Stimulated activated naive CD8-positive, alpha-beta T cell treated with anti-CD3 and anti-CD28 coated beads, Interleukin-15, Interleukin-2, amounts not matched to agents 100 U/mL and 50 U/mL, for 24 hours (primary cell): Measurements from ENCODE around the gene ZBTB18.
"Not testable (repeated sequence)": the region's sequence is repeated elsewhere in the genome, so short reads cannot be mapped to it uniquely, and the experiment has no call there.

Source experiments
- ATAC-seq: fragments of 150-1000 bp; cut with Tn5 transposase; one replicate; pipeline ENCODE4 v1.10.0; 2021
- DNase-seq: peaks from one replicate; pipeline ENCODE4 v3.0.0; 2021

The ZBTB18 gene

DNA sequence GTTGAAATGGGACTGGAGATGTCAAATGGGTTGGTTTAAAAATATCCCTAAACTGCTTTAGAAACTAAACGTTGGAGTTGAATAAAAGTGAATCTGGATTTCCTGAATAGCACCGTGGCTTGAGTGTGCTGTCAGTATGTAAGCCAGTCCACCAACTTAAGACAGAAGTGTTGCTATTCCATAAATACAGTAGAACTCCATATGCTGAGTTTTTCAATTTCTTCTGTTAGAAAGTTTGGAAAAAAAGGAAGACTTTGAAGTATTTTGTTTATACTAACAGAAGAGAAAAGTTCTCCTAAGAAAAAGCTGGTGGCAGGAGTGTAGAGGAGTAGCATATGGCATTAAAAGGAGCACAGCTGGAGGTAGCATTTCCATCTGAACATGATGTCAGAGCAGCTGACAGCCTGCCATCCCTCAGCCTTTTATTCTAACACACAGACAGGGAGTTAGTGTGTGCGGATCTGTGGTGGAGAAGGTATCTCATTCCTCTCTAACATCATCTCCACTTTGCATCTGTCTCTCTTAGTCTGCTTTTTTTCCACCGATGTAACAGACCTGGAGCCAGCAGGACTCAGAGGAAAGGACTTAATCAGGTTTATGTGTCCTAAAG, at the start of gene ZBTB18:
TSS of gene ZBTB18 (plus strand) at position 449 of the 610 bp plus-strand sequence. CDS start at position 598, 149 bp downstream.
- ATAC-seq = no peak
- no peak for DNase-seq

DNA sequence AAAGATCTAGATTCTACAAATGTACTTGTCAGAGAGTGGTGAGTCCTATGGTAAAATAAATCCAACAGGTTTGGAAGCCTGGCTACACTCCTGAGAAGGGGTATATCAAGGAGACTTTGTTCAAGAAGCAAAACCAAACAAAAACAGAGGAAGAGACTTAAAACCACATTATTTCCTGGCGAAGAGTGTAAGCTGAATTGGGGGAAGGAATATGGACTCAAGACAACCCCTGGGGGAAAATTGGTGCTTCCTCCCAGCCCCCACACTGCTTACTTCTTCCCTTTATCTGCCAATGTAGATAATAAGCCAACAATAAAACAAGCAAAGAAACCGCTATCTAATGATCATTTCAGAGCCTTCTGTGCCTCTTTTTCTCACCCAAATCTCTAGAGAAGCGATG, 48.4 kb upstream of the ZBTB18 start:
- no peak for DNase-seq
- no peak for ATAC-seq

DNA sequence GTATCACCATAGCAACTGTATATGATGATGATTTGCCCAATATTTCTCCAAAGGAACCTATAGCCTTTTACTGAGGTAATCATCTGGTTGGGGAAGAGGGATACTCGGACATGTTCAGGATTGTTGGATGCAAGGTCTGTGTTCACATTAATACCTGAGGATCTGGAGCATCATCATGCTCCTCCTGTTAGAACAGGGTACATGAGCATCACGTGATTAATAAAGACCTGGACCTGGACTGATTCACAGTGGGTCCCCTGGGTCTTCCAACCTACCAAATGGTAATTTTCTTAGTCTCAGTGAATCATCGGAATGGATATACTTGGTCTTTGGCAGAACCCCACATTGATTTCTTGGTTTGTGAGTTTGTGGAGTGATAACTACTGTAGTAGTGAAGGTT, 45.6 kb upstream of the ZBTB18 start:
- ATAC-seq = no peak
- no peak for DNase-seq

DNA sequence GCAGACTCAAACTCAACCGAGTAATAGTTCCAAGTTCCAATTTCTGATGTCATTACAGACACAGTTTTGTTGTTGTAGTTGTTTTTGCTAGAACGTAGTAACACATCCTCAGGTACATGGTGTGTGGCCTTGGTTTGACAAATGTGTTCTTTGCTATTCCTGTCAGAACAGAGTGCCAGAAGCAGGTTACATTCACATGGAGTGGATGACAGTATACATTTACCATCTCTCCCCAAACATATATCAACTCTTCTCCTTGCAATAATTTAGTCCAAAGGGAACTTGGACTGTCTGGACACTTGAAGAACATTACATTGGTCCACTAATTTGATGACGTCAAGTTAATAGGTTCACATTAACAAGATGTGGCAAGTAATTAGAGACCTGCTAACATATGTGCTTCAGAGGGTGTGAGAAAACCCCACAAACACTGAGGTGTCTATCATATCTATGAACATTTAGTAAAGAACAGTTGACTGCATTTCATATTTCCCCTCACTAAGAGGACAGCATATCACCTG, 44.6 kb upstream of the ZBTB18 start:
- no peak for ATAC-seq
- DNase-seq = no peak

DNA sequence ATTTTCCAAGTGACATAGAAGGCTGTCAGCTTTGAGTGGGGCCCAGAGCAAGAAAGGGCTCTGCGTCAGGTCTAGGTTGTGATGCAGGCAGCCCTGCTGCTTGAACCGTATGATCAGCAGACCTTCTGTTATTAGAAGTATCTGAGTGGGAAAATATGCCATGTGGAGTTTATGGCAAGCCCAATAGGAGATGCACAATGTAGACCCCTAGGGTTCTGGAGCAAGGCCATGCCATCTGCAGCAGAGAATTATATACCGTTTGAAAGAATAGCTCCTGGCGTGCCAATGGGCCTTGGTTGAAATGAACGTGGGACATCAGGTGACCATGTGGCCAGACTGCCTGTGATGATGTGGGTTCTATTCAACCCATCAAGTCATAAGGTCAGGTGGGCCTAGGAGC, 44.1 kb upstream of the ZBTB18 start:
- no peak for DNase-seq
- ATAC-seq = no peak

DNA sequence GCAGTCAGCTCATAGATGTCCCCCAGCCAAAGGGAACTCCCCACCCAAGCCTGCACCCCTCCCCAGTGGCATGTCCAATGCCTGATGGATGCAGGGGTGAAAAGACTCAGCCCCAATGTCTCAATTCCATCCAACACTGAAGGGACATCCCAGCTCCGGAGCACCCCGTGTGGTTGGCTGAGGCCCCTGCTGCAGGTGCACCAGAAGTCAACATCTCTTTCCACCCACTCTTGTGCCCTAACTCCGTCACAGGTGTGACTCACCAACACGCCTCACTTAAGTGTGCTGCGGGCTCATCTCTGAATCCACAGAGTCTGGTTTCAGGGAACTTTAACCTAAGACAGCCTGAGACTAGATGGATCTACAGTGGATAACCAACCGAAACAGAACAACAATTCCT, 40.9 kb upstream of the ZBTB18 start:
- ATAC-seq (peak; percentile 82), DNase-seq (peak; percentile 20)

DNA sequence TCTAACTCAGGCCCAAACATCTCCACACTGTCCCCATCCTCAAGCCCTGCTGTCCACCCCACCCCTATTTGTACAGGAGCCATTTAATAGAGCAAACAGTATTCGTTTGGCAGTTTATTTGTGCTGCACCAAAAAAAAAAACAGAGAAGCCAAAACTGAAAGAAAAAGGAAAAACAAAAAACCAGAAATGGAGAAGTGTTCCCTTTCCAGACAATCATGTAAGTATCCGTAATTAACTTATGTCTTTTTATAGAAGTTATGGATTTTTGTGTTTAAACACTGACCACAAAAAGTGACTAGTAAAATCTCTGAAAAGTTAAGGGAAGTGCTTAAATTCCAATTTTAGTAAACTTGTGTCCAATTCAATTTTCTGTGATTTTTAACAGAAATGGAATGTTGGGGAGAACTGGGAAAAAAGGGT, 40.4 kb upstream of the ZBTB18 start:
- DNase-seq = no peak
- ATAC-seq = no peak

DNA sequence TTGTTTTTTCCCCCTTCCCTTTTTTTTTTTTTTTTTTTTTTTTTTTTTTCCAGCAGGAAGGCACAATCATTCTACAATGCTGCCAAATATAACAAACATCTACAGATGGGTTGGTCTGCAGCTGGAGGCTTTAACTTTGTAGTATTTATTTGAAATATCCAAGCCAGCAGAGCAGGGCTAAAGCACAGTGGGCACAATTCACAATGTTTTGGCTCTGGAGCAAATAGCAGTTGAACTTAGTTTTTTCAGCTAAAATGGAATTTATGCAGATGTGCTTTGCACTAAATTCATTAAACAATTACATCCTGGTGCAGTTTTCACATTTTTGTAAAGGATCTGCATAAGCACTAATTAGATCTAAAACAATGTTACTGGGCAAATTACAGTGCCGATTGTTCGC, 39.8 kb upstream of the ZBTB18 start:
- ATAC-seq (no peak), DNase-seq (no peak)

DNA sequence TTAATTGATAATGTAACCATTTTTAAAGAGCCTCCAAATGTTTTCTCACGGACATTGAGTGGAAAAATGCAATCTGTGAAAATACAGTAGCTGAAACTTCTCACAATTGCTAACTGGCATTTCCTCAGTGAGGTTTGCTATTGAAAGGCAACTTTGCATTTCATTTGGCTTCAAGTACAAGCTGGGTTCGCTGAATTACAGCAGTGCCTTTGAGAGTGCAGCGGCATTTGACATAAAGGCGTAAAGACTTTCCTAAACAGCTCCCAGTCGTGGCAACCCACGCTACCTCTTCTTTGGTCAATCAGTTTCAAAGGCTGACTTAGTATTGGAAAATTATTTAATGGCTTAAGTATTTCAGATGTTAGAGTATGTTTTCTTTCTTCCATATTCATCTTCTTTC, 39.3 kb upstream of the ZBTB18 start:
- ATAC-seq (no peak), DNase-seq (no peak)

DNA sequence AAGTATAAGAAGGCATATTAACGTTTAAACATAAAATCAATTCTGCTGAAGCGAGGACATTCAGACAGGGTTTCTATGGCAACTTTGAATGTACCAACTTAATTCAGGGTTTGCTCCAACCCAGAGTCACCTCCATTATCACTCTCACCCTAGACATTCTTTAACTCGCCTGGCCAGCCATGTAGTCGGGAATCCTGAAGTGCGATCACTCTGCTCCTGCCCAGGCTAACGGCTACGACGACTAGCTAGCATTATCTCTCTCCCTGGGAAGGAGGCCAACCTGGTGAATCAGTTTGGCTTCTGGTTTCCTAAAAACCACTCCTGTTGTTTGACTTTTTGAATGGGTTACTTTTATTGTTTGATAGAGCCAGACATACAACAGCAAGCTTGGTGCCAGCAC, 38.9 kb upstream of the ZBTB18 start:
- ATAC-seq = no peak
- no peak for DNase-seq

DNA sequence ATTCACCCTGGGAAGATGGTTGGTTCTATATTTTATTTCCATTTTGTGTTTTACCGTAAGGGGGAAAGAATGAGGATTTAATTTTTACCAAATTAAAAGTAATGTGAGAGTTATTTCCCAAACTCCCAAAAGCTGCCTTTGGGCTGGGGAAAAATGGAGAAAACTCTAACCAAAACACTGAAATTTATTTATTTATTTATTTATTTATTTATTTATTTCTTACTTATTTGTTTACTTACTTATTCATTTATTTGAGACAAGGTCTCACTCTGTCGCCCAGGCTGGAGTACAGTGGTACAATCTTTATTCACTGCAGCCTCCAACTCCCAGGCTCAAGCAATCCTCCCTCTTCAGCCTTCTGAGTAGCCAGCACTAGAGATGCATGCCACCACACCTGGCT, 38.0 kb upstream of the ZBTB18 start:
- no peak for DNase-seq

DNA sequence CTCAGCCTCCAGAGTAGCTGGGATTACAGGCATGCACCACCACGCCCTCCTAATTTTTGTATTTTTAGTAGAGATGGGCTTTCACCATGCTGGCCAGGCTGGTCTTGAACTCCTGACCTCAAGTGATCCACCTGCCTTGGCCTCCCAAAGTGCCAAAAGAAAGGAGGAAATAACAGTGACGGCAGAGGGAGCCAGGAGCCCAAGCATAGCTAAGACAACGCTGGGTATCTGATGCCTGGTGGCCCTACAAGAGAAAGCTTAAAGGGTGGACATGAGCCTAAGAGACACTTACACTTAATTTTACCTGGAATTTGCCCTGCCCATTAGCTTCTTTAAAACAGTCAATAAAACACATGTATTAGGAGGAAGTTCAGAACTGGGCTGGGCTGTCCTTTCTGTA, 36.2 kb upstream of the ZBTB18 start:
- DNase-seq = not testable (repeated sequence)

More for the DNA sequence above, 38.0 kb upstream of the ZBTB18 start:
- ATAC-seq = no peak

DNA sequence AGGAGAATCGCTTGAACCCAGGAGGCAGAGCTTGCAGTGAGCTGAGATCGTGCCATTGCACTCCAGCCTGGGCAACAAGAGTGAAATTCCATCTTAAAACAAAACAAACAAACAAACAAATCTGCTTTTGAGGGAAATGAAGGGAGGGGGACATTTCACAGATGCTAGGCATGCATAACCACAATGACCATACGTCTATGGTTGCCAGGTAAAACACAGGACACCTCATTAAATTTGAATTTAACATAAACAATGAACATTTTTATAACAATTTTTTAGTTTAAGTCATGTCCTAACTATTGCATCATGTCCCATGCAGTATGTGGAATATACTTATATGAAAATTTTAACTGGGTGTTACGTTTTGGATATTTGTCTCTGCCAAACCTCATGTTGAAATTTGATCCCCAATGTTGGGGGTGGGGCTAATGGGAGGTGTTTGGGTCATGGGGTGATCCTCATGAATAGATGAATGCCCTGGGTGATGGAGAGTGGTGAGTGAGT, 31.0 kb upstream of the ZBTB18 start:
- DNase-seq = no peak
- no peak for ATAC-seq

More for the DNA sequence above, 36.2 kb upstream of the ZBTB18 start:
- ATAC-seq = not testable (repeated sequence)

DNA sequence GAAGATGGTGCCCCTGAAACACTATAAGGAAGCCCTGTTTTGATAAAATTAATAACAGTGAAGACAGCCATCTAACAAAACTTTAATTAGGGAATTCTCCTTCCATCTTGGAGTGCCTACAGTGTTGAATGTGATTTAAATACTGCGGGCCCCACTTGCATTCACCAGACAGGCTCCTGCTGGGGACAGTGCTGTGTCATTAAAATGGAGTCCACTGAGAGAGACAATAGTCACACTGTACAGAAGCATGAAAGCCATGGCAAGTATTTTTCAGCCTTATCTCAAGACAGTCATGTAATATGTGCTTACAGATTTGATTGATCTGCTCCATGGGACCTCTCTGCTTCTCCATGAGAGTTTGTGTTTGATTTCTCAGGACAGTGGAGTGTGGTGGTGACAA, 29.7 kb upstream of the ZBTB18 start:
- ATAC-seq = no peak
- no peak for DNase-seq

DNA sequence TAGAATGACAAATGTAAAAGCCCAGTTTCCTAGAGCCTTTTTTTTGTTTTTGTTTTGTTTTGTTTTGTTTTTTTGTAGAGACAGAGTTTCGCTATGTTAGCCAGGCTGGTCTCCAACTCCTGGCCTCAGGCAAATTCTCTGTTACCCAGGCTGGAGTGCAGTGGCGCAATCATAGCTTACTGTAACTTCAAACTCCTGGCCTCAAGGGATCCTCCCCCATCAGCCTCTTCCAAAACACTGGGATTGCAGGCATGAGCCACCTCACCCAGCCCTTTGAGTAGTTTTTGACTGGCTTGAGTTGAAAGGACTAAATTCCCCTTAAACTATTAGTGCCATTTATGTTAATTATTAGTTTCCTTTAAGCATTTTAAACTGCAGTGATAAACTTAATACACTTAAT, 28.8 kb upstream of the ZBTB18 start:
- DNase-seq = no peak
- no peak for ATAC-seq

DNA sequence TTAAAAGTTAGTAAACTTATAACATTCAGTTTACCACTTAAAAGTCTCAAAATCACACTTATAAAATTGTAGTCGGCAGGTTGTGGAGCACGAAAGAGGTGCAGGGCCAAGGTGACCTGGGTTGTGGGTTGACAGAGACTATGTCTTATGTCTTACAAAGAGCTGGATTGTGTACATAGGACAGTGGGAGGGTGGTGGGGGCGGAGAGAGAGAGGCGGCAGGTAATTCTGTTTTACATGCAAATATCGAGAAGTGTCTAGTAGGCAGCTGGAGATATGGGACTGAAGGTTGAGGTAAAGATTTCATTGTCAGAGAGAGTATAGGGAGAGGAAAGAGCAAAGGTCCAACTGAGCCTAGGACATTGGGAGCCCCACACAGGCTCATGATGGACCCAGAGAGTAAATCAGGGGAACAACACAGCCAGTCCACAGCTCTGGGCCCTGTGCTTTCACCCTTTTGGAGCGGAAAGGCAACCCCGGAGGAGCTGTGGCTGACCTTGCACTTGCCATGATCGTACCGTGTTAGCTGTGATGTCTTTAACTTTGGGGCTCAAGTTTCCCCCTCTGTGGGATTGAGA, 28.1 kb upstream of the ZBTB18 start:
- ATAC-seq (no peak), DNase-seq (no peak)

DNA sequence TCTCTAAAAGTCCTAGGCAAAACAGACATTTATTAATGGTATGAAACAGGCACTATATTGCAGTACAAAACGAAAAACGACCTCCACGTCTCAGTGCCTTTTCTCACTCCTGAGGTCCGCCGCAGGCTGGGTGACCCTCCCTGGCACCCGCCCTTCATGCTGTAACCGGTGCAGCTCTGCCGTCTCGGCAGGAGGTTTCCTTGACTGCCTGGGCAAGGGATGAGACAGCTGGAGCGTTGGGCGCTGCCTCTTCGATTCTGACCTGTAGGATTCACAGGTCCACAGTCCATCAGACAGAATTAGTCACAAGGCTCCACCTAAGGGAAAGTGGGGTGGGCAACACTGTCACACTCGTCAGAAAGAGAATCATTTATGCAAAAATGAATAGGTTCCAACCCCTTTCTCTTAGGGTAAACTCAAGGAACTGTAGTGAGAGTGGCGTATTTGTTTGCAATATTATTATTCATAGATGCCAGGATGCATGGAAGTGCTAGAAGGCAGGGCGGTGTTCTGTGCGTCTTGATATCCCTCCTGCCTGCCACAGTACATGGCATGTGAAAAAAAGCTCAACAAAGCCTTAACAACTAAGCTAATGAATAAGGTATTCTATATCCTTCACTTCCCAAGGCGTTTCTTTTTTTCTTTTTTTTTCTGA, 23.5 kb upstream of the ZBTB18 start:
- no peak for DNase-seq
- ATAC-seq = no peak

DNA sequence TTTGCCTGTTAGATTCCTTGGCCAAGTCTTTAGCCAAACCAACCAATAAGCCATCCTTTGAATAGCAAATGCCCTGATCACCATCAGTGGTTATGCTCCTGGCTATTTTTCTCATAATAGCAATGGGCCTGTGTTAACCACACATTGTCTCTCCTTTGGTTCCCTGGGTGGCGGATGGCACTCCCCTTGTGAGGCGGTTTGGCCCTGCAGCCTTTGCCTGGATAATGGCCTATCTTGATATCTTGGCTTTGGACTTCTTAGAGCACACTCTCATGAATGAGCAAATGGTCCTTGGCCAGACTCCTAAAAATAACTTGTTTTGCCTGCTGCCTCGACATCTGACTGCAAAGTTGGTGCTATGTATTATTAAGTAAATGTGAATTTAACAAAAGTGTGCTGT, 22.4 kb upstream of the ZBTB18 start:
- ATAC-seq (no peak), DNase-seq (no peak)

DNA sequence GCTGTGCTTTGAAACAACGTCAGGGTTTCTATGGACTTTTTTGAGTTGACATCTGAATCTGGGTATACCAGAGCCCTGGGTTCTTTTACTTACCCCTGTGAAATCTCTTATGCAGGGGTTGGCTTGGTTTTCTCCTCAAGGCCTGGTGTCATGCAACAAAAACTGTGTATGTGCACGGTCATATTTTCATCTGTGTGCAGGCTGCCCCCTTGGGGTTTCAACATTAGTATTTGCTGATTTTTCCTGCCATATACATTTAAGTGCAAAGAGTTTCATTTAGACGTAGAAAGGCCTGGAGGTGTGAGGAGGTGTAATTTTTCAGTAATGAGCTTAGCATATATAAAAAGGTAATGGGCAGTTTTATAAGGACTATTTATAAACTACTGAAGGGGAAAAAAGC, 22.0 kb upstream of the ZBTB18 start:
- ATAC-seq (no peak), DNase-seq (no peak)

DNA sequence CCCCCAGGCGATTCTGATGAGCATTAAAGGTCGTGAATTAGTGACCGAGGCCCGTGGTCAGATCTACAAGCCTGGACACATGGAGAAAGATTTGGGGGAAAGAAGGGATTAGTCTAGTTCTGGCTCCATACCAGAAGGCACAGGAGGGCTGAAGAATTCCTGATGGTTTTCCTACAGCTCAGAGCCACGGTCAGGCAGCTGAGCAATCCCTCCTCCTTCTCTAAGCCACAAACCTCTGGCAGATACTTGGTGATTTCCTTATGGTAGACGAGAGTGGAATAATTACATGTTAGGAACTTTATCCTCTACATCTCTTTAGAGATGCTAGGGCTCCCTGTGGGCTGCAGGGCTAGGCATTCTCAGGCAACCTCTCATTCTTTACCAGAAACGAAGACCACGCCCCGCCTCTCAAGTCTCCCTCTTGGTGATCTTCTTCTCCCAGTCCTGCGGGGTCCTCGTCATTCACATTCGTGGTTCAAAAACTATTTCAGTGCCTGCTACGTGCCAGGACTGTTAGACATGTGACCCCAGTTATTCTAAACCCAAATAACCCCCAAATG, 20.5 kb upstream of the ZBTB18 start:
- DNase-seq (no peak), ATAC-seq (no peak)

DNA sequence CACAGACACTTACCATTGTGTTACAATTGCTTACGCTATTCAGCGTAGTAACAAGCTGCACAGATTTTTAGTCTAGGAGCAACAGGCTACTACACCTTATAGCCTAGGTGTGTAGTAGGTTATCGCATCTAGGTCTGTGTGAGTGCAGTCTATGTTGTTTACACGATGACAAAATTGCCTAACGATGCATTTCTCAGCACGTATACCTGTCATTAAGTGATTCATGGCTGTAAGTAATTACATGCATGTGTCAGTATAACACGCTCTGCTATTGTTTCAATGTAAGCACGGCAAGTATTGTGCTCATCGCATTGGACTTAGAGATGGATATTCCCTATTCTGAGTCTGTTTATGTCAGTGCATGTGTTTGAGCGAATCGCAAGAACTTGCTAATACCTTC, 15.7 kb upstream of the ZBTB18 start:
- DNase-seq = no peak
- ATAC-seq = no peak

DNA sequence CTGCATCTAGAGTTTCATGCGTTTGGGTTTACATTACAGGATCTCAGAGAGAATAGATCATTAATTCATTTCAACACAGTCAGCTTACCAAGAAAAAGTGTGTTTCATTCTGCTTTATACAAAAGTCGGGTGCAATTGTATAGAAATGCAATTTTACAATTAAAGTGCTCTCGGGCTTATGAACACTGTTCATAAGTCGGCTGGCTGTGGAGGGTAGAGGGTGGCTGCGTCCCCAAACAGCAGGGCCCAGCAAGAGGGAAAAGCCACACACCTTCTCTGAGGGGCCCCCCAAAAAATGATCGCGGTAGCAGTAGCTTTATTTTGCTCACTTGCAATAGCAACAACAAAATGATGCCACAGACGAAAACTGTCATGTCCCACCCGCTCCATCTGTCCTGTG, 13.8 kb upstream of the ZBTB18 start:
- ATAC-seq = no peak

DNA sequence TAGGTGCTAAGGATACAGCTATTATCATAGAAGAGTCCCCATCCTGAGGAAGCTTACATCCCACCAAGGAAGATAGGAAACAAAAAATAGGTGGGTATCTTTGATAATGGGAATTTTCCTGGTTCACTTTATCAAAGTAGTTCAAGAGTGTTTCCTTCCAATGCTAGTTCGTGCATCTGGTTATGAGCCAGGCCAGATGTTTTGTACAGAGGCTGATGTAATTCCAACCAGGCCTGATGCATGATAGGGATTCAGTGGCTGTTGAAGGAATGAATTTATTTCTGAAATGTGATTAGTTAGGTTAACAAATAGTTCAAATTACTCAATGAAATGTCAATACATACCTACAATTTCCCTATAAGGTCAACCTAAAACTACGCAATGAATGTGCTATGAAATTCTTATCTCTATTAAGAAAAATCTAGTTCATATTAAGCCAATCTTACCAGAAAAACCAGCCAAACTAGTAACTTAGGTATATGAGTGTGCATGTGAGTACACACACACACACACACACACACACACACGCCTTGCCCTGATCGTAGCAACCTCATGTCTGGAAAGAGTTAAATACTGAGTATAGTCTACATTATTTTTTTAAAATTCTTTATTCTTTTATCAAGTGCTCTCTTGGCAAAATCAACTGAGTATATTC, 9.5 kb upstream of the ZBTB18 start:
- no peak for DNase-seq
- ATAC-seq = no peak

More for the DNA sequence above, 13.8 kb upstream of the ZBTB18 start:
- DNase-seq = no peak
